H1 (cell line): ENCODE data around the gene COX6A2. TPM values are rescaled to one million over a fixed set of nuclear protein-coding genes. Genes with fewer than 3 reads are reported as not detected.

Experiments used
- CTCF ChIA-PET: fragments of 300-600 bp; sonication (Branson Sonifier 250); formaldehyde crosslinking; loops from one replicate; lab custom pipeline; 2021; ENCODE audit not compliant: partially characterized antibody; lab: Charles Lee
- POLR2A ChIA-PET: fragments of 300-600 bp; sonication (Branson Sonifier 250); formaldehyde crosslinking; loops from one replicate; lab custom pipeline; 2021; ENCODE audit warnings: inconsistent platforms; ENCODE audit not compliant: partially characterized antibody; lab: Charles Lee
- DNase-seq, 2 experiments: peaks; one replicate each; pipeline versions ENCODE4 v3.0.0 to v3.0.0-alpha.2; 2010 to 2022; ENCODE audit warnings: low spot score in 2 of 2, low read depth in 1 of 2, mixed read lengths in 1 of 2
- FAIRE-seq: peaks from 2 replicates; lab custom pipeline; 2011; peaks lifted over from hg19 to GRCh38; lab: Jason Lieb, UNC
- H2AFZ ChIP-seq: 2 replicates; pipeline ENCODE4 v1.8.1; 2012; ENCODE audit warnings: low read length, inconsistent platforms
- H2AK5ac ChIP-seq: 2 replicates; pipeline ENCODE4 v1.6.1; 2013; ENCODE audit warnings: low read depth, low read length
- H2BK120ac ChIP-seq: replicated peaks from 2 replicates; pipeline ENCODE3; 2013; ENCODE audit warnings: low read depth, low read length, inconsistent platforms
- H2BK12ac ChIP-seq: 2 replicates; pipeline ENCODE4 v1.6.1; 2013; ENCODE audit warnings: low read depth, low read length
- H2BK15ac ChIP-seq: 2 replicates; pipeline ENCODE4 v1.6.1; 2013; ENCODE audit warnings: low read length
- H2BK20ac ChIP-seq: 2 replicates; pipeline ENCODE4 v1.6.1; 2013; ENCODE audit warnings: low read length
- H2BK5ac ChIP-seq: 2 replicates; pipeline ENCODE4 v1.6.1; 2013; ENCODE audit warnings: low read depth, low read length
- H3K14ac ChIP-seq: 2 replicates; pipeline ENCODE4 v1.6.1; 2013; ENCODE audit warnings: inconsistent platforms; ENCODE audit not compliant: insufficient read length
- H3K18ac ChIP-seq: 2 replicates; pipeline ENCODE4 v1.6.1; 2013; ENCODE audit warnings: low read length; ENCODE audit errors: extremely low read depth
- H3K23ac ChIP-seq: 2 replicates; pipeline ENCODE4 v1.6.1; 2013; ENCODE audit warnings: inconsistent platforms; ENCODE audit not compliant: insufficient read length
- H3K23me2 ChIP-seq: 2 replicates; pipeline ENCODE4 v1.6.1; 2013; ENCODE audit warnings: low read depth, low read length
- H3K27ac ChIP-seq: 2 replicates; pipeline ENCODE4 v1.6.1; 2011; ENCODE audit warnings: low read depth, low read length, inconsistent platforms
- H3K27me3 ChIP-seq, 4 experiments: replicated peaks in 1 of 4; 1 replicate in 1 of 4; 2 replicates in 3 of 4; pipeline versions ENCODE4 v1.6.1 to v1.8.1; 2011 to 2013; ENCODE audit warnings: low read length in 3 of 4, mild to moderate bottlenecking in 3 of 4, inconsistent platforms in 2 of 4, mixed read lengths in 2 of 4, moderate library complexity in 1 of 4; ENCODE audit not compliant: control insufficient read depth in 3 of 4, insufficient read depth in 3 of 4; ENCODE audit errors: extremely low read depth in 1 of 4
- H3K36me3 ChIP-seq, 4 experiments: 2 replicates each; pipeline versions ENCODE4 v1.6.1 to v1.8.1; 2011 to 2013; ENCODE audit warnings: mild to moderate bottlenecking in 4 of 4, low read length in 3 of 4, moderate library complexity in 2 of 4, control low read depth in 1 of 4, inconsistent platforms in 1 of 4; ENCODE audit not compliant: insufficient read depth in 4 of 4, control insufficient read depth in 2 of 4
- H3K4ac ChIP-seq: replicated peaks from 2 replicates; pipeline ENCODE3; 2013; ENCODE audit warnings: low read length, low read depth, mixed read lengths, inconsistent platforms; ENCODE audit not compliant: insufficient read length
- H3K4me1 ChIP-seq, 4 experiments: replicated peaks in 1 of 4; 1 replicate in 1 of 4; 2 replicates in 3 of 4; pipeline versions ENCODE4 v1.6.1 to v1.8.1; 2011 to 2013; ENCODE audit warnings: low read length in 3 of 4, inconsistent platforms in 2 of 4, mixed read lengths in 1 of 4; ENCODE audit not compliant: insufficient read depth in 4 of 4, control insufficient read depth in 3 of 4
- H3K4me2 ChIP-seq, 2 experiments: 2 replicates each; pipeline versions ENCODE4 v1.6.1 to v1.8.1; 2011 to 2013; ENCODE audit warnings: low read depth in 2 of 2, low read length in 2 of 2, control low read depth in 1 of 2, inconsistent platforms in 1 of 2, mild to moderate bottlenecking in 1 of 2; ENCODE audit not compliant: insufficient read depth in 1 of 2
- H3K4me3 ChIP-seq, 4 experiments: fragments of 200-600, 300-600 bp in 1 of 4; sonication (generic), shearing (Covaris generic), sonication (Bioruptor Twin) in 1 of 4; 2 replicates each; pipeline versions ENCODE4 v1.5.1 to v1.8.1; 2011 to 2016; ENCODE audit warnings: low read length in 4 of 4, low read depth in 3 of 4, control low read depth in 2 of 4, inconsistent platforms in 2 of 4, mild to moderate bottlenecking in 2 of 4, mixed read lengths in 1 of 4, moderate library complexity in 1 of 4; ENCODE audit not compliant: insufficient read depth in 2 of 4; ENCODE audit errors: extremely low read depth in 1 of 4
- H3K56ac ChIP-seq: replicated peaks from 2 replicates; pipeline ENCODE3; 2013; ENCODE audit warnings: low read depth, mild to moderate bottlenecking, mixed read lengths, low read length, inconsistent platforms; ENCODE audit not compliant: insufficient read length
- H3K79me1 ChIP-seq: 2 replicates; pipeline ENCODE4 v1.6.1; 2013; ENCODE audit warnings: low read depth, low read length, control low read depth
- H3K79me2 ChIP-seq, 2 experiments: 2 replicates each; pipeline versions ENCODE4 v1.6.1 to v1.8.1; 2012 to 2013; ENCODE audit warnings: low read length in 2 of 2, mild to moderate bottlenecking in 2 of 2, inconsistent platforms in 1 of 2; ENCODE audit not compliant: insufficient read depth in 2 of 2, control insufficient read depth in 1 of 2
- H3K9ac ChIP-seq, 4 experiments: replicated peaks in 1 of 4; 1 replicate in 1 of 4; 2 replicates in 3 of 4; pipeline versions ENCODE4 v1.6.1 to v1.8.1; 2011 to 2013; ENCODE audit warnings: low read depth in 3 of 4, low read length in 3 of 4, control low read depth in 2 of 4, mild to moderate bottlenecking in 2 of 4, moderate library complexity in 2 of 4, inconsistent platforms in 1 of 4; ENCODE audit errors: extremely low read depth in 1 of 4
- H3K9me3 ChIP-seq, 2 experiments: 2 replicates each; pipeline versions ENCODE4 v1.6.1 to v1.8.1; 2012 to 2013; ENCODE audit warnings: mild to moderate bottlenecking in 2 of 2, moderate library complexity in 2 of 2, control low read depth in 1 of 2, inconsistent platforms in 1 of 2, low read depth in 1 of 2, low read length in 1 of 2, mixed read lengths in 1 of 2; ENCODE audit not compliant: insufficient read depth in 2 of 2
- H4K20me1 ChIP-seq, 2 experiments: replicated peaks in 1 of 2; 2 replicates each; pipeline versions ENCODE3 to v1.8.1; 2011 to 2013; ENCODE audit warnings: inconsistent platforms in 2 of 2, low read length in 2 of 2, mild to moderate bottlenecking in 1 of 2; ENCODE audit not compliant: insufficient read depth in 2 of 2, control insufficient read depth in 1 of 2
- H4K5ac ChIP-seq: 2 replicates; pipeline ENCODE4 v1.6.1; 2013; ENCODE audit warnings: low read length, low read depth, mixed read lengths, inconsistent platforms; ENCODE audit not compliant: insufficient read length
- H4K8ac ChIP-seq: 2 replicates; pipeline ENCODE4 v1.8.0; 2013; ENCODE audit warnings: mild to moderate bottlenecking, moderate library complexity, low read length, inconsistent platforms; ENCODE audit not compliant: insufficient read depth; ENCODE audit errors: extremely low read depth
- H4K91ac ChIP-seq: replicated peaks from 2 replicates; pipeline ENCODE3; 2013; ENCODE audit warnings: low read length, mixed read lengths, inconsistent platforms; ENCODE audit not compliant: insufficient read length
- JUND ChIP-seq: IDR thresholded peaks from 2 replicates; pipeline ENCODE4 v1.6.1; 2011; ENCODE audit warnings: mild to moderate bottlenecking, improper control_type of control experiment, low read length
- SIRT6 ChIP-seq: IDR thresholded peaks from one replicate; pipeline ENCODE4 v1.7.1; 2012; ENCODE audit warnings: low read length, inconsistent platforms
- WGBS, 2 experiments: shearing (Covaris generic) in 1 of 2; methylation state at CpG; one replicate each; pipeline versions ENCODE4 v1.1.6 to v1.1.7; 2013 to 2015; ENCODE audit warnings: low lambda C conversion rate in 2 of 2, mixed read lengths in 2 of 2, inconsistent platforms in 1 of 2, low coverage in 1 of 2, missing lambda C conversion rate in 1 of 2; ENCODE audit not compliant: insufficient replicate concordance in 2 of 2, insufficient coverage in 1 of 2, insufficient read length in 1 of 2; ENCODE audit errors: extremely low coverage in 1 of 2, missing lambda C conversion rate in 1 of 2; 5-methylcytosine and 5-hydroxymethylcytosine counted together
- polyA plus RNA-seq, 7 experiments: library from polyadenylated mRNA; depleted of rRNA in 3 of 7; stranded (reverse) in 5 of 7; unstranded in 2 of 7; fragments of >200 nt in 5 of 7; fragments of 200-250 nt in 2 of 7; gene quantifications; 1 replicate in 5 of 7; 2 replicates in 1 of 7; 4 replicates in 1 of 7; pipeline versions ENCODE4 v1.2.1 to v1.2.3, GENCODE V29; 2011 to 2013; ENCODE audit warnings: missing spikeins in 2 of 7, mixed read lengths in 2 of 7
- total RNA-seq: library from RNA; stranded (reverse); fragmentation: NEBNext Ultra II Directional; extraction: Animal tissue kit (Norgen Biotek cat#: 25700); gene quantifications from 2 replicates; pipeline ENCODE4 v1.2.1, GENCODE V29; 2021

Gene COX6A2
- total and polyA plus RNA-seq, 2 of the 8 experiments (the other 6 are each of a cell fraction or from before 2014, with no cell fraction given), result 0.79 TPM; not detected in 1

- Histone ChIP-seq H2BK15ac (no peak overlapping the region), H2AK5ac (no peak overlapping the region), H2BK120ac (no peak overlapping the region), H3K23ac (no peak overlapping the region), H4K20me1 (no peaks in the 10 kb centered on the region), H4K91ac (no peak overlapping the region), H2BK12ac (no peak overlapping the region), H3K27ac (no peak overlapping the region), H2BK20ac (no peak overlapping the region), H3K27me3 (peaks cover 0 to 5% (median 5%) of the 10 kb centered on the region in 4 experiments; a peak in 4 of 7 replicates), H3K79me2 (no peaks in the 10 kb centered on the region), H3K4me2 (no peak overlapping the region), H3K4ac (no peak overlapping the region), H4K8ac (no peak overlapping the region), H4K5ac (no peak overlapping the region), H3K23me2 (peaks cover 5% of the 10 kb centered on the region; the same call in 1 of the 2 replicates), H3K56ac (no peak overlapping the region), H3K79me1 (no peaks in the 10 kb centered on the region), H2BK5ac (no peak overlapping the region), H3K4me1 (peaks cover 0 to 5% (median 0%) of the 10 kb centered on the region in 4 experiments; a peak in 2 of 7 replicates), H3K18ac (no peak overlapping the region), H3K14ac (no peak overlapping the region), H3K9me3 (no peaks in the 10 kb centered on the region), H2AFZ (no peak overlapping the region), H3K9ac (no peak overlapping the region), H3K4me3 (no peak overlapping the region), H3K36me3 (peaks cover 0 to 7% (median 1%) of the 10 kb centered on the region in 4 experiments; a peak in 3 of 8 replicates)
- ChIA-PET CTCF (interaction anchor here (0.8 to 2.4 kb wide), 2 partner anchors 7 to 9 kb away, joined by 3 to 11 read pairs; no protein-coding TSS in a partner anchor), POLR2A (interaction anchor here (1.6 kb wide), 1 partner anchor 11 kb away, joined by 5 read pairs; no protein-coding TSS in a partner anchor)
- FAIRE-seq (no peak), DNase-seq (no peak)
- TF ChIP-seq SIRT6, result no peak
- no peak for TF ChIP-seq JUND
- WGBS, 2 experiments, result 87% methylated on average over 5 of the region's 5 CpGs; no CpG with 5 or more reads in 1 of the 2 experiments
Measured at GRCh38 chr16:31467858-31468257, 39.7 kb upstream of the COX6A2 start.
